ENCODE results near the gene METAP2.
A peak's percentile ranks its signal among the peaks of the same experiment; 100 is the strongest.
"Not testable (repeated sequence)": the region's sequence is repeated elsewhere in the genome, so short reads cannot be mapped to it uniquely, and the experiment has no call there.

Gene METAP2

GRCh38 chr12:95446506-95446900 lies 27.4 kb upstream of the METAP2 start:
- Histone ChIP-seq H3K4me1 (ENCODE audit: insufficient read depth, low read length) (peaks cover 11% of the 10 kb centered on the region; the same call in 1 of the 2 replicates), H3K9me3 (ENCODE audit: insufficient read depth, low read depth, low read length) (no peaks in the 10 kb centered on the region), H3K27ac (ENCODE audit: low read length) (no peak overlapping the region), H3K27me3 (ENCODE audit: insufficient read depth, low read length) (peaks cover 16% of the 10 kb centered on the region), H3K36me3 (ENCODE audit: insufficient read depth, low read depth, low read length) (no peaks in the 10 kb centered on the region), H3K9ac (ENCODE audit: low read depth, low read length) (no peak overlapping the region; the same call in 1 of the 2 replicates), H3K4me3 (ENCODE audit: low read length) (peak overlapping the region; percentile 64)

- H3K4me3 ChIP-seq (ENCODE audit: low read length); H3K9me3 ChIP-seq (ENCODE audit: insufficient read depth, low read depth, low read length); H3K27ac ChIP-seq (ENCODE audit: low read length); H3K9ac ChIP-seq (ENCODE audit: low read depth, low read length); H3K4me1 ChIP-seq (ENCODE audit: insufficient read depth, low read length); H3K36me3 ChIP-seq (ENCODE audit: insufficient read depth, low read depth, low read length): not testable (repeated sequence)
- peaks cover 16% of the 10 kb centered on the region for H3K27me3 ChIP-seq (ENCODE audit: insufficient read depth, low read length)
These were observed 24.3 kb upstream of the METAP2 start for GRCh38 chr12:95449656-95450055.

- not testable (repeated sequence) for H3K27ac ChIP-seq (ENCODE audit: low read length); H3K9ac ChIP-seq (ENCODE audit: low read depth, low read length); H3K36me3 ChIP-seq (ENCODE audit: insufficient read depth, low read depth, low read length); H3K4me3 ChIP-seq (ENCODE audit: low read length); H3K9me3 ChIP-seq (ENCODE audit: insufficient read depth, low read depth, low read length); H3K4me1 ChIP-seq (ENCODE audit: insufficient read depth, low read length); H3K27me3 ChIP-seq (ENCODE audit: insufficient read depth, low read length)
These were observed 21.5 kb upstream of the METAP2 start for GRCh38 chr12:95452501-95452900.

GRCh38 chr12:95453881-95454280 lies 20.1 kb upstream of the METAP2 start:
- not testable (repeated sequence) for H3K9me3 ChIP-seq (ENCODE audit: insufficient read depth, low read depth, low read length); H3K36me3 ChIP-seq (ENCODE audit: insufficient read depth, low read depth, low read length); H3K27ac ChIP-seq (ENCODE audit: low read length); H3K4me3 ChIP-seq (ENCODE audit: low read length); H3K27me3 ChIP-seq (ENCODE audit: insufficient read depth, low read length); H3K9ac ChIP-seq (ENCODE audit: low read depth, low read length); H3K4me1 ChIP-seq (ENCODE audit: insufficient read depth, low read length)

GRCh38 chr12:95454780-95455215 lies 19.2 kb upstream of the METAP2 start:
- not testable (repeated sequence) for H3K27ac ChIP-seq (ENCODE audit: low read length); H3K4me1 ChIP-seq (ENCODE audit: insufficient read depth, low read length); H3K9ac ChIP-seq (ENCODE audit: low read depth, low read length); H3K9me3 ChIP-seq (ENCODE audit: insufficient read depth, low read depth, low read length); H3K4me3 ChIP-seq (ENCODE audit: low read length); H3K27me3 ChIP-seq (ENCODE audit: insufficient read depth, low read length); H3K36me3 ChIP-seq (ENCODE audit: insufficient read depth, low read depth, low read length)

GRCh38 chr12:95457605-95458004 lies 16.3 kb upstream of the METAP2 start:
- not testable (repeated sequence) for H3K9ac ChIP-seq (ENCODE audit: low read depth, low read length); H3K36me3 ChIP-seq (ENCODE audit: insufficient read depth, low read depth, low read length); H3K4me3 ChIP-seq (ENCODE audit: low read length); H3K4me1 ChIP-seq (ENCODE audit: insufficient read depth, low read length); H3K27ac ChIP-seq (ENCODE audit: low read length); H3K27me3 ChIP-seq (ENCODE audit: insufficient read depth, low read length); H3K9me3 ChIP-seq (ENCODE audit: insufficient read depth, low read depth, low read length)

- Histone ChIP-seq H3K4me3 (ENCODE audit: low read length) (no peak overlapping the region), H3K36me3 (ENCODE audit: insufficient read depth, low read depth, low read length) (no peaks in the 10 kb centered on the region), H3K9ac (ENCODE audit: low read depth, low read length) (no peak overlapping the region), H3K27ac (ENCODE audit: low read length) (no peak overlapping the region), H3K9me3 (ENCODE audit: insufficient read depth, low read depth, low read length) (no peaks in the 10 kb centered on the region; the same call in 1 of the 2 replicates), H3K4me1 (ENCODE audit: insufficient read depth, low read length) (no peaks in the 10 kb centered on the region), H3K27me3 (ENCODE audit: insufficient read depth, low read length) (no peaks in the 10 kb centered on the region)
These were observed 15.2 kb upstream of the METAP2 start for GRCh38 chr12:95458761-95459160.

GRCh38 chr12:95459310-95459709 lies 14.6 kb upstream of the METAP2 start:
- Histone ChIP-seq H3K4me3 (ENCODE audit: low read length) (no peak overlapping the region), H3K4me1 (ENCODE audit: insufficient read depth, low read length) (no peaks in the 10 kb centered on the region), H3K9ac (ENCODE audit: low read depth, low read length) (no peak overlapping the region), H3K27me3 (ENCODE audit: insufficient read depth, low read length) (no peaks in the 10 kb centered on the region), H3K9me3 (ENCODE audit: insufficient read depth, low read depth, low read length) (no peaks in the 10 kb centered on the region; the same call in 1 of the 2 replicates), H3K36me3 (ENCODE audit: insufficient read depth, low read depth, low read length) (no peaks in the 10 kb centered on the region), H3K27ac (ENCODE audit: low read length) (no peak overlapping the region)

- no peak overlapping the region for H3K4me3 ChIP-seq (ENCODE audit: low read length)
- H3K36me3 ChIP-seq (ENCODE audit: insufficient read depth, low read depth, low read length), result no peaks in the 10 kb centered on the region
- no peak overlapping the region for H3K27ac ChIP-seq (ENCODE audit: low read length)
- no peaks in the 10 kb centered on the region for H3K4me1 ChIP-seq (ENCODE audit: insufficient read depth, low read length)
- no peak overlapping the region for H3K9ac ChIP-seq (ENCODE audit: low read depth, low read length)
- H3K9me3 ChIP-seq (ENCODE audit: insufficient read depth, low read depth, low read length), result no peaks in the 10 kb centered on the region; the same call in 1 of the 2 replicates
- no peaks in the 10 kb centered on the region for H3K27me3 ChIP-seq (ENCODE audit: insufficient read depth, low read length)
These were observed 13.8 kb upstream of the METAP2 start for GRCh38 chr12:95460105-95460504.

GRCh38 chr12:95460896-95461295 lies 13.1 kb upstream of the METAP2 start:
- no peaks in the 10 kb centered on the region for H3K27me3 ChIP-seq (ENCODE audit: insufficient read depth, low read length)
- H3K4me3 ChIP-seq (ENCODE audit: low read length), result no peak overlapping the region
- H3K9ac ChIP-seq (ENCODE audit: low read depth, low read length), result no peak overlapping the region
- no peaks in the 10 kb centered on the region; the same call in 1 of the 2 replicates for H3K9me3 ChIP-seq (ENCODE audit: insufficient read depth, low read depth, low read length)
- no peak overlapping the region for H3K27ac ChIP-seq (ENCODE audit: low read length)
- H3K36me3 ChIP-seq (ENCODE audit: insufficient read depth, low read depth, low read length), result no peaks in the 10 kb centered on the region
- no peaks in the 10 kb centered on the region for H3K4me1 ChIP-seq (ENCODE audit: insufficient read depth, low read length)

GRCh38 chr12:95462081-95462480 lies 11.9 kb upstream of the METAP2 start:
- no peak overlapping the region for H3K4me3 ChIP-seq (ENCODE audit: low read length)

GRCh38 chr12:95462551-95462950 lies 11.4 kb upstream of the METAP2 start:
- Histone ChIP-seq H3K27ac (ENCODE audit: low read length) (no peak overlapping the region), H3K4me3 (ENCODE audit: low read length) (no peak overlapping the region), H3K9me3 (ENCODE audit: insufficient read depth, low read depth, low read length) (no peaks in the 10 kb centered on the region; the same call in 1 of the 2 replicates), H3K4me1 (ENCODE audit: insufficient read depth, low read length) (no peaks in the 10 kb centered on the region), H3K36me3 (ENCODE audit: insufficient read depth, low read depth, low read length) (no peaks in the 10 kb centered on the region), H3K27me3 (ENCODE audit: insufficient read depth, low read length) (no peaks in the 10 kb centered on the region), H3K9ac (ENCODE audit: low read depth, low read length) (no peak overlapping the region)

More at GRCh38 chr12:95462081-95462480, 11.9 kb upstream of the METAP2 start:
- Histone ChIP-seq H3K27me3 (ENCODE audit: insufficient read depth, low read length) (no peaks in the 10 kb centered on the region), H3K9ac (ENCODE audit: low read depth, low read length) (no peak overlapping the region), H3K4me1 (ENCODE audit: insufficient read depth, low read length) (no peaks in the 10 kb centered on the region), H3K27ac (ENCODE audit: low read length) (no peak overlapping the region), H3K36me3 (ENCODE audit: insufficient read depth, low read depth, low read length) (no peaks in the 10 kb centered on the region), H3K9me3 (ENCODE audit: insufficient read depth, low read depth, low read length) (no peaks in the 10 kb centered on the region; the same call in 1 of the 2 replicates)

- no peaks in the 10 kb centered on the region for H3K4me1 ChIP-seq (ENCODE audit: insufficient read depth, low read length)
- H3K27me3 ChIP-seq (ENCODE audit: insufficient read depth, low read length), result no peaks in the 10 kb centered on the region
- no peaks in the 10 kb centered on the region for H3K36me3 ChIP-seq (ENCODE audit: insufficient read depth, low read depth, low read length)
- H3K9ac ChIP-seq (ENCODE audit: low read depth, low read length), result no peak overlapping the region
- no peaks in the 10 kb centered on the region; the same call in 1 of the 2 replicates for H3K9me3 ChIP-seq (ENCODE audit: insufficient read depth, low read depth, low read length)
- no peak overlapping the region for H3K4me3 ChIP-seq (ENCODE audit: low read length)
- no peak overlapping the region for H3K27ac ChIP-seq (ENCODE audit: low read length)
These were observed 10.9 kb upstream of the METAP2 start for GRCh38 chr12:95463050-95463449.
